Effector CD4-positive, alpha-beta T cell (primary cell): ENCODE data around the gene PCSK6.
"Not testable (repeated sequence)": the region's sequence is repeated elsewhere in the genome, so short reads cannot be mapped to it uniquely, and the experiment has no call there.

Experiments
- DNase-seq: peaks from one replicate; pipeline ENCODE4 v3.0.0-alpha.2; 2020

The PCSK6 gene

DNA sequence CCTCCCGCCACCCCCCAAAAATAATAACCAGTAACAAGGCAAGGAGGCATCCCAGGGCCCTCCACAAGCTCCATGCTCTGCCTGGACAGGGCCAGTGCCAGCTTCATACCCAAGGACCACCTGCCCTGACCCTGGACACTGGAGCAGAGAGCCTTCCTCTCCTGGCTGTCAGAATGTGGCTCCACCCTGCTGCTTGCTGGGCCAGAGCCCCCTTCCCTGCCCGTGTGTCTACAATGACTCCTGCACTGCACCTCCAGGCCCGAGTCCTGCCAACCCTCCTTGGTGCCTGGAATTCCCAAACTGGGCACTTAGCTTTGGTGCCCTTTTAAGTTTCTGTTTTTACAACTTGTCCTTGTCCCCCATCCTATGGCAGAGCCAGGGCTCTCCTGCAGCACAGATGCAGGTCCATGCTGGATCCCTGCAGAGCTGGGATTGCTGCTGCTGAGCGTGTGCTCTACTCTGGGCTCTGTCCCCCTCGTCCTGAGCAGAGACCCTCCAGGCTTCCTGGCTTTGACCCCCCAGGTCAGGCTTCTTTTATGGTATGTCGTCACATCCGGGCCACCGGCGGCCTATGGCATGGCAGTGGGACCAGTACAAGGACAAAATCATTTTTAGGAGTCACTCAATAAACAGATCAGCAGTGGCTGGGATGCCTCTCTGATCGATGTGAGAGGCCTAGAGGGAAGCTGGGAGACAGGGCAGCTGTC lies 183.0 kb downstream of the PCSK6 start:
- no peak for DNase-seq

DNA sequence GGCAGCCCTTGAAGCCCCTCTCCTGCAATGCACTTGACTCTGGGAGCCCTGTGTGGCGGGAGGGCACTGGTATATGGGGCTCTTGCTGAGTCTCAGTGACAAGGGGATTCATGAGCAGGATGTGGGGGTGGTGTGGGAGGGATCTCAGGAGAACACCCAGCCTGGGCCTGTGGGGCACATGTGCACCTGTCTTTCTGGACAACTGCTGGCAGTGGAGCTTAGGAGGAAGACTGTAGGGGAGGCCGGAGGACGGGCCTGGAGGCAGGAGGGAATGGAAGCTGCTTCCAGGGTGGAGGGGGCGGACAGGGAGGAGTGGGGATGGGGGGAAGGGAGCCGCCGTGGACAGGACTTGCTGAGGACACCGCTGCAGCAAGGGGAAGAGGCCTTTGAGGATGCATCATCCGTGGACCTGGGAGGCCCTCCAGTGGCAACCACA lies 183.7 kb downstream of the PCSK6 start:
- no peak for DNase-seq

DNA sequence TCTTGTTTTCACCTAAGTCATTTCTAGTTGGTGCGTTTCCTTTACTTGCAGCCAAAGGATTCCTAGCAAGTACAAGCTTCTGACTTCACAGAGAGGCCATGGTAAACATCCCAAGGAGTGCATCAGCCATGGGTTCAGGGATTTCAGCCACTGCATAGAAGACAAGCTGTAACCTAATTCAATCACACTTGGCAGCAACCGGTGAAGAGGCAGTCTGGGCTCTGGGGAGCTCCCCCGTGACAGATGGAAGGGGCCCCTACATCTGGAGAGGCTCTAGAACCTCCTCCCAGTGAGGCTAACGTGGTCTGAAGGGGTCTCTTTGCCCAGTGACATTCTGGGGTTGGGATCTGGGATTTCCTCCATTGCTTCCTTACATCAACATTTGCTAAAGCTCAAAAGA lies 186.1 kb downstream of the PCSK6 start:
- DNase-seq = no peak

DNA sequence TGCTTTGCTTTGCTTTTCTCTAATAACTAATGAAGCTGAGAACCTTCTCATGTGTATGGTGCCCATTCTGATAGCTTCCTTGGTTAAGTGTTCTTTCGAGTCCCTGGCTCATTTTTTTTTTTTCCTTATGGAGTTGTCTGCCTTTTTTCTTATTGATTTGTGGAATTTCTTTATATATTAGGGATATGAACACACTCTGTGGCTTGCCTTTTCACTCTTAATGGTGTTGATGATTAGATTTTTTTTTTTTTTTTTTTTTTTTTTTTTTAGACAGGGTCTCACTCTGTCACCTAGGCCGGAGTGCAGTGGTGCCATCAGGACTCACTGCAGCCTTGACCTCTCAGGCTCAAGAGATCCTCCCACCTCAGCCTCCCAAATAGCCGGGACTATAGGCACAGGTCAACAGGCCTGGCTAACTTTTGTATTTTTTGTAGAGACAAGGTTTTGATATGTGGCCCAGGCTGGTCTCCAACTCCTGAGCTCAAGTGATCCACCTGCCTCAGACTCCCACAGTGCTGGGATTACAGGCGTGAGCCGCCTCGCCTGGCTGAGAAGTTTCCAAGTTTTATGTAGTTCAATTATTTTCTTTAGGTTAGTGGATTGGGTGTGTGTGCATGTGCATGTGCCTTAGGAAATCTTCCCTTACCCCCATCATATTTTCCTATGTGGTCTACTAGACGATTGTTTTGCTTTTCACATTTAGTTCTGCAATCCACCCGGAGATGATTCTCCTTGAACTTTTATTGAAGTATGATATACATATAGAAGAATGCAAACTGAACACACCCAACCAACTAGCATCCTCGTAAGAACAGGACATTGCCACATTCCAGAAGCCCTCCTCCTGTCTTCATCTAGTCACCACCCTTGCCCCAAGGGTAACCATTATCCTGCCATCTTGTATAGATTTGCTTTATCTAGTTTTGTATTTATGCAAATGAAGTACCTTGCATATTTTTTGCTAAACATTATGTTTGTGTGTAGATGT lies 192.8 kb downstream of the PCSK6 start:
- no peak for DNase-seq

DNA sequence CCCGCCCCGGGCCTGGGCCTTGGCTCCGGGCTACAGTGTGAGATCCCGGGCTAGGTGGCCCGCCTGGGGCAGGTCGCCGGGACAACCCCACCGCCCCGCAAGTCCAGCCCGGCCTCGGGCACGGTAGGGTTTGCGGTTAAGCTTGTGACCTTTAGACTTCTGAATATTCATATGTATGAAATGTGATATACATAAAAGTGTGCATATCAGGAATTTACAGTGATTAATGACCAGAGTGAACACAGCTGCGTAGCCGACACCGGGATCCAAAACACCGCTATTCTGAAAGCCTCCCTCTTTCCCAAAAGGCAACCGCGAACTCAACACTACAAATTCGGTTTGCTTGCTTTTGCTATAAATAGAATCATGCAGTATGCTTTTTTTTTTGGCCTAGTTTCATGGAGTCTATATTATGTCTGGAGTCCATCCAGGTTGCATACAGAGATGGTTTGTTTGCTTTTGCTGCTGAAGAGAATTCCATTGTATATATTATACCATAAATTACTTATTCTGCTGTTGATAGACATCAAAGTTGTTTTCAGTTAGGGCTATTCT lies 193.8 kb downstream of the PCSK6 start:
- DNase-seq = no peak

DNA sequence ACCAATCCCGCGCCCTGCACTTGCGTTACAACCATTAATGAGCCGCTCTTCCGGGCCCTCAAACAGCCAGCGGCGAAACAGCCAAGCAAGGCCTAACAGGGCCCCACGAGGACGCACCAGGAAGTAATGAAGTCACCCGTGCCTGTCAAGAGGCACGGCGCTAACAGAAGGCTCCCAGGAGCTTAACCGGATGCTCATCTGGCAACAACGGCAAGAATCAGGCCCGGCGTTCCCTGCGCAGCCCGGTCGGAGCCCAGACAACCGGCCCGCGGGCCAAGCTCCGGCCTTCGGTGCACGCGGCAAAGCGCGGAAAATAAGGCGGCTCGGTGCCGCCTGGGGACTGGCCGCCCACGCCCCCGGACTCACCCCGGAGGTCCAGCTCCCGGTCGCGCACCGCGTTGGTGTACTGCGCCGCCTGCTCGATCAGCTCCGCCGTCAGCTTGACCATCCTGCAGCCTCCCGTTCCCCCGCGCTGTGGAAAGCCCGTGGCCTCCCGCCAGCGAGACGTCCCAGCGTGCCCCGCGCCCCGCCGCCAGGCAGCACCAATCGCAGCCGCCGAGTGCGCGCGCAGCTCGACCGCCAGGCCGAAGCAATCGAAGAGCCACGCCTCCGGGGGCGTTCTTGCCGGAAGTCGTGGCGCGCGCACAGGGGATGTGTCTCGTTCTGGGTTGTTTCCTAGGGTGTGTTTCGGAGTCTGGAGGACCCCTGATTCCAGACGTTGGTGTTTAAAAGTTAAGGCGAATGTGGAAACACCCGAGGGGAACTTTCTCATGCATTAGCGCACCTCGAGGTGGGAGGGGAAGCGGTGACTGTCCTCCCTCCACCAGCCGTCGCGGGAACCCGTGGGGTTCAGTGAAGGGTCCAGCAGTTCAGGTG lies 194.5 kb downstream of the PCSK6 start, which contains the start of gene SNRPA1:
Gene SNRPA1 (minus strand): TSS at position 518 of the 876 bp plus-strand sequence. CDS start 70 bp downstream, at position 448.
- DNase-seq = peak; percentile 98

DNA sequence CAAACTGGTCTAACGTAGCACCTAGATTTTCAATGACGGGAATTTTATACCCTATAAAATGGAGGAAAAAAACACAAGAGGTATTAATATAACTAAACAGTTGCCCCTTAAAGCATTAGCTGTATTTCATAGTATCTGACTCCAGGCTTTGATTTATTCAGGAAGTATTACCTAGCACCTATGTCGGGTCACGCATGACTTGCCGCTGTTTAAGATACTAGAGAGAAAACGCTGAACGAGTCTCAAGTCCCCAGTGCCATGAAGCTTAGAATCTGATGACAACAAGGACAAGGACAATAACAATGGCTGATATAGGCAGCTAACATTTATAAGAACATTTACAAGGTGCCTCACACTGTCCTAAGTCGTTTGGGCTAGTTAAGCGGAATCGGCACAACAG lies 196.4 kb downstream of the PCSK6 start:
- DNase-seq = no peak

DNA sequence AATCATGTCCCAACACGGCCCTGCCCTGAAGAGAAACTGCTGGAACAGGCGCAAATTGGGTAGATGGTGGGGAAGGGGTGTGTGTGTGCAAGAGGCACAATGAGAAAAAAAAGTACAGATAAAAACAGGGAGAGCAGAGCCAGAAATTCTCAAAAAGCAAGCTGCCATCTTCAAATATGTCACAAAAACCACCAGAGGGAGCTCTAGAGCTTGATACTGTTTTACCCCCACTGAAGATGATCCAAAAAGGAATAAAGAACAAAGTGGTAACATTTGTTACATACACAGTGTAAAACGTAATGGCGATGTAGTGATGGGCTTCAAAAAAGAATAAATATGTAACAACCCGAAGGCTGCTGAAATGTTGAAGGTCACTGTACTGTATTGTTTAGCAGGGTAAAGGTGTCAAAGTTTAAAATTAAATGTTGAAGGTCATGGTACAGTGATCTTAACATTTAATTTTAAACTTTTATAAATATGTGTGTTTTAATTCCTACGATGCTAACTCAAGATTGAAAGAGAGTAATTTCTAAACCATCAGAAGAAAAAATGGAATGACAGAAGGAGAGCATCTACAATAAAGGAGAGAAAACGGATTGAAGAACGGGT lies 200.5 kb downstream of the PCSK6 start:
- DNase-seq = peak; percentile 42

DNA sequence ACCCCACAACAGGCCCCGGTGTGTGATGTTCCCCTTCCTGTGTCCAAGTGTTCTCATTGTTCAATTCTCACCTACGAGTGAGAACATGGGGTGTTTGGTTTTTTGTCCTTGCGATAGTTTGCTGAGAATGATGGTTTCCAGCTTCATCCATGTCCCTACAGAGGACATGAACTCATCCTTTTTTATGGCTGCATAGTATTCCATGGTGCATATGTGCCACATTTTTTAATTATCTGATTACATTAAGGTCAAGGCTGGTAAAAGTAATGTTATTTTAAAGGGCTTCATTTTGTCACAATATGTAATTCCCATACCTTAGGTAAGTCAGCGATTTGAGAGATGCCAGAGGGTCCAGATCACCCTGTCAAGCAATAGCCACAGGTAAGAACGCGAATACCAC lies 202.2 kb downstream of the PCSK6 start:
- not testable (repeated sequence) for DNase-seq

DNA sequence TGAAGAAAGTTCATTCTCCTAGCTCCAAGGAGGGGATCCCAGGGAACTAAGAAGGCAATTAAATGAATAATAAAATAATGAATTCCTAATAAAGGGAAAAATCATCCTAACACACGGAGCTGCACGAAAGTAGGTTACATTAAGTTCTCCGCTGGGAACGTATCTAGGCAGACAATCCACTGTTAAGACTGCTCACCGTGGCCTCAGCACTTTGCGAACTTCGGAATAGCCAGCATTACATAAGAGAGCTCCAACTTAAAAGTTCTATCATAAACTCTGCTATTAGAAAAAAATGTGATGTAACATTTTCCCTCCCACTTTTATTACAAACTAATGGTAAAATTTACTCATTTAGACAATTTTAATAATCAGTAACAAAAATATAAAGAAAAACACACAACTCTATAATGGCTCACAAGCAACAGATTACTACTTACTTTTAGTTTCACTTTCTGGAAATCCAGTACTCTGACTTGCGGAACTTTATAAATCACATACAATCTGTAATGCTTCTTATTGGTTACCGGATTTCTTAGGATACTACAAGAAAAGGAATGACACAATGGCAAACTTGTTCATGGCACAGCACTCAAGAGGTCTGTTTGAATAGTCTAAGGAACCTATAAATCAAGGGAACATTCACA lies 202.9 kb downstream of the PCSK6 start:
- no peak for DNase-seq

DNA sequence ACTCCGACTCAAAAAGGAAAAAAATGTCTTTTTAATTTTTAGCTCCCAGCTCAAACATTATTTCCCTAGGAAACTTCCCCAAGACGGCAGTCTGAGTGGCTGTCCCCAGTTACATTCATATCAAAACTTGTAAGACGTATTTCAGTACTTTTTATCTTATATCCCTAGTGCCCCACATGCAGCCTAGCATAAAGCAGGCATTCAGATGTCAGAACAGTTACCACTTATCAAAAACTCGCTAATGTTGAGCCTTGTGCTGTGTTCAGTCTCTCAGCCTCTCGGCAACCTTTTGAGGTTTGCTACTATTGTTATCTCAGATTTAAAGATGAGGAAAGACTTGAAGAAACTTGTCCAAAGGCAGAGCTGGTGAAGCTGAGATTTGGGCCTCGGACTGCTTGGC lies 205.6 kb downstream of the PCSK6 start:
- DNase-seq = no peak

DNA sequence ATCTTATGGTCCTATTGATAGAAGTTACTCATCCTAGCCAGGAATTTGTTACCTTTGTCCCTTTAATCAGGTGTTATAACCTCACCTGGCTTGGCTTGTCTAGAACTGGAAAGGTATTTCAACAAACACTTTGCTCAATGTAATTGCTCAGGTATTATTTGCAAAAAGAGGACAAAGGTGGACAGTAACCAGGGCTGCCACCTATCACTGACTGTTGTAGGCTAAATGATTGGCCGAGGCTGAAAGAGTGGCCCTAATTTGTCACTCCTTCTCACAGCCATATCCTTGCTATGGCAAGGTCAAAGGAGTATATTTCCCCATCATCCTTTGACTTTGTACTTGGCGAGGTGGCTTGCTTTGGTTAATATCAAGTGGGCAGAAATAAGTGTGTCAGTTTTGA lies 209.5 kb downstream of the PCSK6 start:
- DNase-seq = no peak

DNA sequence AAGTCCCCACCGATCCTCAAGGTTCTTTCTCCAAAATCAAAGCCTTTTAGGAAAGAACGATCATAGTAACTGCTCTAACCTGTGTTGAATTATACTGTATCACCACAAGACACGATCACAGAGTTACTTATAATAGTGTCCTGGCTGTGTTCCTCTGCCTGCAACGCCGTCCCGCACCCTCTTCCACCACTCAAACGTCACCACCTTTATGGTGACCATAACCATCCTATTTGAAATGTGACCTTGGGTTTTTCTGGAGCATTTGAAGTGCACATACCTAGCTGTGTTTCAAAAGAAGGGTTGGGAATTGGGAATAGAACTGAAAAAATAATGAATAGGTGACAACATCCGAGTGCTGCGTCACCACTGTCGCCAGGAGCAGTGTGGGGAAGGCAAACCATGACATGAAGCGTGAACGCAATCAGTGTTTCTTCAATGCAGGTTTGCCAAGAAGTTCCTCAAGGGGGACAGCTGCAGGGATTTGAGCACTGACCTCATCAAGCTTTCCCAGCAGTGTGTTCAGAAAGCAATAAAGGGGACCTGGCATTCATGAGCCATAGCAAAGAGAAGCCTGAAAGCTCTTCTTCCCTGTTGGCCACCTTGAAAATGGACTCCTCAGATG lies 211.5 kb downstream of the PCSK6 start:
- no peak for DNase-seq

DNA sequence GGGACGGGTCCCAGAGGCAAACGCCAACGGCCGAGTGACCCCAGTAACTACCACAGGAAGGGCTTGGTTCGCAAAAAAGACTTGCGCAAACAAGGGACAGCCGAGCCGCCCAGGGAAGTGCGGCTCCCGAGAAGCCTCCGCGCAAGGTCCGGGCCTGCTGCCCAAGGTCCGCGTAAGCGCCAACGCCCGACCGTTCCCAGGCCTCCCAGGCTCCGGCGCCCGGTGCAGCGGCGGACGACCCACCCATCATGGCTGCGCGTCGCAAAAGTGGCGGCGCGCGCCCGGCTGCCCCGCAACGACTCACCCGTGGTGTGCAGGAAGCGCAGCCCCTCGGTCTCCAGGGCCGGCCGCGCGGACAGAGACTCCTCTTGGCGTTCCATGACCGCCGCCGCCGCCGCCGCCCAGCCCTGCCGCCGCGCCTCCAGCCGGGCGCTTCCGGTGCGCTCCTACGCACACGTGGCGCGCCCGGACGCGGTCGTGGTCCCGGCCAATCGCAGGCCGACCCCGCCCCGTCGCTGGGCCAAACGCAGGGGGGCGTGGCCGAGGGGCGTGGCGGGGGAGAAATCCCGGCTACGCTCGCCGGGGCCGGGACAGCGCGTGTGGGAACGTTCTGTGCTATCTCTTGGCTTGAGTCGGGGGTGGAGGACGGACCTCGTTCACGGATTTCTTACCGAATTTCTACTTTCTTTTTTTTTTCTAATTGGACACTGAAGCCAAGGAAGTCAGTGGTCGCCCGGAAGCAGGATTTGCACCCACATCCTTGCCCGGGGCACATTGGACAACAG lies 212.3 kb downstream of the PCSK6 start, which contains the start of gene SELENOS:
Gene SELENOS (minus strand): TSS at position 448 of the 785 bp plus-strand sequence. CDS start 68 bp downstream, at position 380.
- peak; percentile 86 for DNase-seq

DNA sequence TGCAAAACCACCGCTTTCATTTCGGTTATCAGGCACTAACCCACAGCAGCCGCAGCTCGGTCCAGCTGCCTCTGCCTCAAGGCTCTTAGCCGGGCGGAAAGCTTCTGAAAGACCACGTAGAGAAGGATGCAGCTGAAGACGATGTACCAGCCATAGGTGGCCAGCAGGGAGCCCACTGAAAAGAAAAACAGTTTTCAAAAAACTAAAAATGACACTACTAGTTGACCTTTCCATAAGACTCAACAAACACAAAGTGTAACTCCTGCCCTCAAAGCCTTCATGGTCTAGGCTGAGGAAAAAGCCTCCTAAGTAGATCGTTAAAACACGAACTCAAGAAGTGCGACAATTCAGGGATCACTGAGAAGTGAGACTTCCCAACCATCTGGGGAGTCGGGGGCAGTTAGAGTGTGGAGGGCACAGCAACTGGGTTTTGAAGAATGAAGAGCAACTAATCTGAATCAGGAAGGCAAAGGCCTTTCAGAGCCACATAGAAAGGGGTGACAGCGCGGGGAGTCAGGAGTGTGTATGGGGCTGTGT lies 212.9 kb downstream of the PCSK6 start:
- DNase-seq = no peak

DNA sequence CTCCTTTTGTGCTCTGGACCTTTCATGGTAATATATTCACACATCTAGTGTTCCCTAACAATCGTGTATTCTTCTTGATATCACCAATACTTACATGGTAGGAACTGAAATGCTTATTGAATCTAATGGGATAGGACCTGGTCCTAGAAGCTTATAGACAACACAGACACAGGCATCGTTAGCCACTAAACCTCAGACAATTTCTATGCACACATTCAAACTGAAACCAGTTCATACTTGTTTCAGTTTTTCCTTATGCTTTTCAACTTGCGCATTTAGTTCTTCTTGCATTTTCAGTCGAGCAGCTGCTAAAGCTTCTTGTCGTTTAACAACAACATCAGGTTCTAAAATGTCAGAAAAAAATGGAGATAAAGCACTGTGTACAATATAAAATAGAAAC lies 214.5 kb downstream of the PCSK6 start:
- DNase-seq = no peak

DNA sequence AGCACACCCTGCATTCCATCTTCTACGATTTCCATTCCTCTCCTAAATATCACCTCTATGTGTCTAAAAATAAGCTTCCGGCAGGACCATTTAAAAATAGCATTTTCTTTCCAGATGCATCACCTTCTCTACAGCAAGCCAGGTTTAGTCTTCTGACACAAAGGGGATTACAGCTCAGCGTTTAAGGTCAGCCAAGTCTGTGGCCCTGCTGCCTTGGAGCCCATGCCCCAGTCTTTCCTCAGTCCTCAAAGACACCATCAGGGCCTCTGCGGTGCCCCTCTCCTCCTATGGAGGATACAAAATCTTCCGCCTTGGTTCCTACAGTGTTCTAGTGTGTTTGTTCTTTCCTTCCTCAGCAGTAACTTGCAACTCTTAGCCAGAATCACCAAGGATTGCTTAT lies 216.0 kb downstream of the PCSK6 start:
- no peak for DNase-seq

DNA sequence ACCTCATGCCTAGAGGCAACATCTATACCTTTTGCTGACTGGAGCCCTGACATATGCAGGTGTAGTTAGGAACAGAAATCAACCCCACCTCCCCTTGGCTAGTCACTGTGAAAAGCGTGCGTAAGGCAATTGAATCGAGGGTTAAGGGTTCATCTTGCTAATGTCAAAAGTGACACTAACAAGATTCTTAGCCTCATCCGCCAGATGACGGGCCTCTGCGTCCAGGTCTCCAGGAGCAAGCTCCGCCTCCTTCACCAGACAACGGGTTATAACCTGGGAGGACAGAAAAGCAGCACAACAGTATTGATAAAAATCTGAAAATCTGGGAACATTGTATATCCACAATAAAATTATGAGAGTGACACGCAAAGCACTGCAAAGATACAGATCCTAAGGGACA lies 216.9 kb downstream of the PCSK6 start:
- DNase-seq = no peak

DNA sequence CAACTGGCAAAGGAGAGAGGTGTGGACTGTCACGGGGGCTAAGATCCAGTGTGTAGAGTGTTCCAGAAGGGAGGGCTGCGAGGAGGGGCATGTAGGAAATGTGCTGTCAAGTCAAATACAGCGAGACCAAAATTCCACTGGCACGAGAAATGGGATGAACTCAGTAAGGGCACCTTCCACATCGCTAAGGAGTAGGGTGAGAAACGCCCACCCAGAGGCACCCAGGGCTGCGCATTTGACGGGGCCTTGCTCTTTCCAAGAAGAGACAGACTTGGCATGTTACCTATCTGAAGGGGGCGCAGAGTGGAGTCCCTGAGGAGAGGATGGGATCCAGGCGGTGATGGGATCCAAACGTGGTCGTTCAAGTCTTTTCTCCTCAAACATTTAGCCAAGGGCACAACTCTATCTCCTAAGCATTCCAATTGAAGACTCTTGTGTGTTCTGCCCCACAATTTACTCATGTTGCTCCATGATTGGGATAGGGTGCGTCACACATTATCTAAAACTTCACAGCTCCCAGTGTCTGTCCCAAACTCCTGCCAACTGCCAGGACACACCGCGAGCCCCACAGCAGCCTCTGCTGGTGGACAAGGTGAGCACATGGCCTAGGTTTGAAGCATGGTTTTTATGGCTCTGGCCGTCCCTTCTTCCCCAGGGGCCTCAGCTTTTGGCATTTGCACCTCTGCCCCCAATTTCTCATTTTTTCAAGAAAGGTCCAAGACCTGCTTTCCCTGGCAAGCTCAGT lies 219.9 kb downstream of the PCSK6 start:
- no peak for DNase-seq
